GM23248 (cell line): ENCODE measurements around the gene LIN54. TPM values are rescaled to one million over a fixed set of nuclear protein-coding genes. Genes with fewer than 3 reads are reported as not detected.
A peak's percentile ranks its signal among the peaks of the same experiment; 100 is the strongest.

Source experiments
- DNase-seq: peaks from one replicate; pipeline ENCODE4 v3.0.0-alpha.2; 2015
- H2AFZ ChIP-seq: fragments of 200-600 bp; sonication (generic); 2 replicates; pipeline ENCODE4 v1.6.1; 2016; ENCODE audit warnings: antibody characterized with exemption
- H3F3A ChIP-seq: fragments of 200-600 bp; sonication (generic); 2 replicates; pipeline ENCODE4 v1.6.1; 2016; ENCODE audit warnings: mild to moderate bottlenecking, antibody characterized with exemption, mixed run types; ENCODE audit not compliant: insufficient read depth
- H3K27ac ChIP-seq: fragments of 200-600 bp; sonication (generic); 2 replicates; pipeline ENCODE4 v1.5.1; 2016; ENCODE audit warnings: mild to moderate bottlenecking
- H3K27me3 ChIP-seq: fragments of 200-600 bp; sonication (generic); replicated peaks from 2 replicates; pipeline ENCODE4 v1.6.1; 2016; ENCODE audit warnings: mild to moderate bottlenecking; ENCODE audit not compliant: insufficient read depth
- H3K36me3 ChIP-seq: fragments of 200-600 bp; sonication (generic); 2 replicates; pipeline ENCODE4 v1.6.1; 2016; ENCODE audit warnings: low read depth, mild to moderate bottlenecking
- H3K4me1 ChIP-seq: fragments of 200-600 bp; sonication (generic); 2 replicates; pipeline ENCODE4 v1.6.1; 2016; ENCODE audit warnings: mild to moderate bottlenecking; ENCODE audit not compliant: insufficient read depth
- H3K4me2 ChIP-seq: fragments of 200-600 bp; sonication (generic); one replicate; pipeline ENCODE4 v1.6.1; 2016; ENCODE audit warnings: mild to moderate bottlenecking; ENCODE audit not compliant: unreplicated experiment
- H3K4me3 ChIP-seq: fragments of 200-600 bp; sonication (generic); 2 replicates; pipeline ENCODE4 v1.5.1; 2016; ENCODE audit warnings: mild to moderate bottlenecking
- H3K79me2 ChIP-seq: fragments of 200-600 bp; sonication (generic); 2 replicates; pipeline ENCODE4 v1.6.1; 2016; ENCODE audit warnings: mild to moderate bottlenecking; ENCODE audit not compliant: insufficient read depth
- H3K9ac ChIP-seq: fragments of 200-600 bp; sonication (generic); 2 replicates; pipeline ENCODE4 v1.6.1; 2016; ENCODE audit warnings: mild to moderate bottlenecking
- H3K9me2 ChIP-seq: fragments of 200-600 bp; sonication (generic); 2 replicates; pipeline ENCODE4 v1.6.1; 2016; ENCODE audit warnings: mixed run types, mild to moderate bottlenecking, moderate library complexity; ENCODE audit not compliant: insufficient read depth
- H3K9me3 ChIP-seq: fragments of 200-600 bp; sonication (generic); one replicate; pipeline ENCODE4 v1.6.1; 2017; ENCODE audit warnings: low read depth
- H4K20me1 ChIP-seq: fragments of 200-600 bp; sonication (generic); 2 replicates; pipeline ENCODE4 v1.6.0; 2016; ENCODE audit not compliant: insufficient read depth
- EZH2 ChIP-seq: fragments of 200-600 bp; sonication (generic); IDR thresholded peaks from 2 replicates; pipeline ENCODE4 v1.6.1; 2018; ENCODE audit warnings: antibody characterized with exemption, mild to moderate bottlenecking; ENCODE audit not compliant: insufficient read depth, poor library complexity, severe bottlenecking
- EZH2phosphoT487 ChIP-seq: fragments of 200-600 bp; sonication (generic); IDR thresholded peaks from 2 replicates; pipeline ENCODE4 v1.6.1; 2018; ENCODE audit warnings: antibody characterized with exemption, moderate library complexity, mild to moderate bottlenecking, low read depth; ENCODE audit not compliant: insufficient read depth
- WGBS, 2 experiments: methylation state at CpG; one replicate each; pipeline ENCODE4 v1.1.6; 2015 to 2017; ENCODE audit warnings: low lambda C conversion rate in 2 of 2, low coverage in 1 of 2; ENCODE audit errors: missing lambda C conversion rate in 2 of 2; 5-methylcytosine and 5-hydroxymethylcytosine counted together
- in situ Hi-C: fragments of 300-500 bp; cut with MboI; formaldehyde crosslinking; loops from 2 replicates; pipeline ENCODE4 v1.15.0; 2020
- polyA plus RNA-seq: library from polyadenylated mRNA; unstranded; fragments of >200 nt; fragmentation: Nextera tagmentation; extraction: Ambion mirVana; gene quantifications from 2 replicates; pipeline ENCODE4 v1.2.1, GENCODE V29; 2016
- total RNA-seq: library from RNA; depleted of rRNA; stranded (reverse); fragments of >200 nt; shearing (Covaris generic); gene quantifications from 2 replicates; pipeline ENCODE4 v1.2.3, GENCODE V29; 2014

The LIN54 gene
- total and polyA plus RNA-seq, 2 experiments from 2014 or later: 6.4 to 13.3 TPM

GRCh38 chr4:82954212-82954611, 56.4 kb downstream of the LIN54 start:
- Histone ChIP-seq H3K9me2 (no peaks in the 10 kb centered on the region), H3K9ac (no peak overlapping the region), H2AFZ (no peak overlapping the region), H3K9me3 (no peaks in the 10 kb centered on the region), H3F3A (peaks cover under 1% of the 10 kb centered on the region; the same call in 1 of the 2 replicates), H4K20me1 (no peaks in the 10 kb centered on the region), H3K36me3 (no peaks in the 10 kb centered on the region), H3K27ac (no peak overlapping the region), H3K79me2 (no peaks in the 10 kb centered on the region; the same call in 1 of the 2 replicates), H3K4me1 (no peaks in the 10 kb centered on the region), H3K27me3 (no peaks in the 10 kb centered on the region), H3K4me2 (no peak overlapping the region), H3K4me3 (no peak overlapping the region)
- no peak for DNase-seq
- WGBS, 2 experiments: 99 to 100% methylated on average over 4 of the region's 4 CpGs
- in situ Hi-C loops: no loop called here
- TF ChIP-seq EZH2phosphoT487 (no peak), EZH2 (no peak)

DNA sequence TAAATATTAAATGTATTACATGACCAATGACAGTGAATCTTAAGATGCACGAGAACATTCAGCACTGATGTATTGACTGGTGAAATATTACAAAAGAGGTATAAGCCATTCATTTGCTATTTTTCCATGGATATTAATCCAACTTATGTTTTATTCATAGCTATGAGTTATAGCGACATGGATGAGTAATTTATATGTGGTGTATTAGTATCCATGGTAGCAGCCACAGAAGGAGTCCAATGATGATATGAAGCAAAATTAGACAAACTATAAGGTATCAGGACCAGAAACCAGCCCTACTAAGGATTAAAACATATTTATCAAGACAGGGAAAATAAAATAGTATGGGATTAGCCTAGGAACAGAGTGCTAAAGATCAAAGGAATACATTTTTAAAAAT, 59.4 kb downstream of the LIN54 start:
- Histone ChIP-seq H2AFZ (no peak overlapping the region), H3K4me1 (peaks cover 4% of the 10 kb centered on the region; the same call in 1 of the 2 replicates), H4K20me1 (no peaks in the 10 kb centered on the region), H3K4me3 (no peak overlapping the region), H3F3A (peaks cover 4% of the 10 kb centered on the region; the same call in 1 of the 2 replicates), H3K4me2 (no peak overlapping the region), H3K9me3 (no peaks in the 10 kb centered on the region), H3K27ac (no peak overlapping the region), H3K9ac (no peak overlapping the region), H3K9me2 (no peaks in the 10 kb centered on the region), H3K36me3 (no peaks in the 10 kb centered on the region), H3K79me2 (no peaks in the 10 kb centered on the region; the same call in 1 of the 2 replicates), H3K27me3 (no peaks in the 10 kb centered on the region)
- TF ChIP-seq EZH2phosphoT487 (no peak), EZH2 (no peak)
- in situ Hi-C loops: no loop called here
- 99 to 100% methylated on average over 2 of the region's 2 CpGs for WGBS, 2 experiments
- DNase-seq: peak; percentile 5

GRCh38 chr4:82948647-82949204, 61.9 kb downstream of the LIN54 start:
- 97 to 100% methylated on average over 1 of the region's 1 CpG for WGBS, 2 experiments
- peak; percentile 44 for DNase-seq

DNA sequence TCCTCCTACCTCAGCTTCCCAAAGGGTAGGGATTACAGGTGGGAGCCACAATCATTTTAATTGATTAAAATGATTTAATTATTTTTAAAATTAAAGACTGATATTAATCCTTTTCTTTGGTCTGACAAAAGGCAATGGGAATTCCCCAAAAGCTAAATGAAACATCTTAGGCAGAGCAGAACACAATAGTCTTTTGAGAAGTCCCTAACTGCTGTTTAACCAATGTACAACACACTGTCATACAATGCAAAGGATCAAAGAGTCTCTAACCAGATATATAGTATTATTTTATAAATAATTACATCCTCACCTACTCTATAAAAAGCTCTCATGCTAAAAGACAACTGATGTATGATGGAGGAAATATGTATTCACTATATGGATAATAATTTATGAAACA, 63.1 kb downstream of the LIN54 start:
- H3F3A ChIP-seq: peaks cover 4% of the 10 kb centered on the region; the same call in 1 of the 2 replicates
- no peak overlapping the region for H2AFZ ChIP-seq
- H3K79me2 ChIP-seq: no peaks in the 10 kb centered on the region
- H3K27ac ChIP-seq: no peak overlapping the region
- H3K9me2 ChIP-seq: no peaks in the 10 kb centered on the region
- TF ChIP-seq EZH2phosphoT487: no peak
- TF ChIP-seq EZH2: no peak
- H3K9me3 ChIP-seq: no peaks in the 10 kb centered on the region
- H4K20me1 ChIP-seq: no peaks in the 10 kb centered on the region
- no peak overlapping the region for H3K4me3 ChIP-seq
- no peak overlapping the region for H3K4me2 ChIP-seq
- DNase-seq: no peak
- no peaks in the 10 kb centered on the region for H3K27me3 ChIP-seq
- no peak overlapping the region for H3K9ac ChIP-seq
- peaks cover 4% of the 10 kb centered on the region; the same call in 1 of the 2 replicates for H3K4me1 ChIP-seq
- H3K36me3 ChIP-seq: no peaks in the 10 kb centered on the region
- in situ Hi-C loops: no loop called here

More at GRCh38 chr4:82948647-82949204, 61.9 kb downstream of the LIN54 start:
- H3K4me2 ChIP-seq: no peak overlapping the region
- no peaks in the 10 kb centered on the region for H4K20me1 ChIP-seq
- H3K9ac ChIP-seq: no peak overlapping the region
- TF ChIP-seq EZH2 (no peak), EZH2phosphoT487 (no peak)
- no peaks in the 10 kb centered on the region for H3K9me3 ChIP-seq
- H3K79me2 ChIP-seq: no peaks in the 10 kb centered on the region
- in situ Hi-C loops: no loop called here
- peaks cover 4% of the 10 kb centered on the region; the same call in 1 of the 2 replicates for H3K4me1 ChIP-seq
- H3K4me3 ChIP-seq: no peak overlapping the region
- no peak overlapping the region for H3K27ac ChIP-seq
- no peaks in the 10 kb centered on the region for H3K9me2 ChIP-seq
- no peaks in the 10 kb centered on the region for H3K27me3 ChIP-seq
- no peak overlapping the region for H2AFZ ChIP-seq
- peaks cover 4% of the 10 kb centered on the region; the same call in 1 of the 2 replicates for H3F3A ChIP-seq
- H3K36me3 ChIP-seq: no peaks in the 10 kb centered on the region
